ENCODE measurements around the gene ADARB2.

DNA sequence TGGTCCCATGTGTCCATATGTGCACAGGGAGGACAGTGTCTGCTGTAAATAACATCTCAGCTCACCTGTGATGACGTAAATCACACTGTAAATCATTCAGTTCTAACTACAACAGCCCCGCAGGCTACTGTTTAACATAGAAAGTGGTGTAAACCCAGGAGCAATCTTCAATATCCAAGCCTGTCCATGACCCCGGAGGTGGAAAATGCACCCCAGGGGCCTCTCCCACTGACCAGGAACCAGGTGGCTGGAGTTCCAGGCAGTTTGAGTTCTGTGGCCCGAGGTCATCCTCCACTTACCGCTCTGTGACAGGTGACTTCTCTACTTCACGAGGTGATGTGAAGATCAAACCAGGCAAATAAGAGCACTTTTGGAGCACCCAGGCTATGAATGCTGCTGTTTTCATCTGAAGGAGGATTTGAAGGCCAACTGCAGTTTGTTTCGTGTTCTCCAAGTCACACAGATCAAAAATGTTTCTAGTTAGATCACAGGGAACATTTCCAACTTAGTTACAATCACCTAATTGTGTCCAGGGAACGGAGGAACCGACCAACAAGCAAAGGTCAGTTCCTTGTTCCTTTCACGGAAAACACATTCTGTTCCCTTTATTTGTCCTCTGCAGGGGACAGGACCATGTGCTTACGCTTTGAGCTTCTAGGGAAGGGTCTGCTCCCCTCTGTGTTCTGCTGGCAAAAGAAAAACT lies 549.3 kb downstream of the ADARB2 start:
- TF ChIP-seq, protein P1, sequence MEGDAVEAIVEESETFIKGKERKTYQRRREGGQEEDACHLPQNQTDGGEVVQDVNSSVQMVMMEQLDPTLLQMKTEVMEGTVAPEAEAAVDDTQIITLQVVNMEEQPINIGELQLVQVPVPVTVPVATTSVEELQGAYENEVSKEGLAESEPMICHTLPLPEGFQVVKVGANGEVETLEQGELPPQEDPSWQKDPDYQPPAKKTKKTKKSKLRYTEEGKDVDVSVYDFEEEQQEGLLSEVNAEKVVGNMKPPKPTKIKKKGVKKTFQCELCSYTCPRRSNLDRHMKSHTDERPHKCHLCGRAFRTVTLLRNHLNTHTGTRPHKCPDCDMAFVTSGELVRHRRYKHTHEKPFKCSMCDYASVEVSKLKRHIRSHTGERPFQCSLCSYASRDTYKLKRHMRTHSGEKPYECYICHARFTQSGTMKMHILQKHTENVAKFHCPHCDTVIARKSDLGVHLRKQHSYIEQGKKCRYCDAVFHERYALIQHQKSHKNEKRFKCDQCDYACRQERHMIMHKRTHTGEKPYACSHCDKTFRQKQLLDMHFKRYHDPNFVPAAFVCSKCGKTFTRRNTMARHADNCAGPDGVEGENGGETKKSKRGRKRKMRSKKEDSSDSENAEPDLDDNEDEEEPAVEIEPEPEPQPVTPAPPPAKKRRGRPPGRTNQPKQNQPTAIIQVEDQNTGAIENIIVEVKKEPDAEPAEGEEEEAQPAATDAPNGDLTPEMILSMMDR (IDR thresholded peaks at IDR 0.05; ENCODE audit: insufficient read depth, low read length): no peak
- TF ChIP-seq POLR2AphosphoS5 (IDR thresholded peaks at IDR 0.05; ENCODE audit: low read depth) (no peak), REST (IDR thresholded peaks at IDR 0.05; ENCODE audit: insufficient replicate concordance, low read depth) (no peak), GABPA (IDR thresholded peaks at IDR 0.05; ENCODE audit: low read depth) (no peak), SPI1 (IDR thresholded peaks at IDR 0.05; ENCODE audit: borderline replicate concordance, low read depth) (no peak)

Data from HL-60 (cell line).